GM18868 (cell line): Measurements from ENCODE around the gene CD177.
"Not testable (repeated sequence)": the region's sequence is repeated elsewhere in the genome, so short reads cannot be mapped to it uniquely, and the experiment has no call there.

ENCODE experiments used
- ATAC-seq: cut with Tn5 transposase; IDR thresholded peaks from one replicate; pipeline ENCODE4 v1.9.1; 2021; ENCODE audit warnings: mild to moderate bottlenecking, moderate library complexity; ENCODE audit not compliant: unreplicated experiment

The CD177 gene

GRCh38 chr19:43353606-43354304 is at the start of gene CD177:
Gene CD177, plus strand, starts transcription at chr19:43353686. Its CDS starts 29 bp downstream, at chr19:43353715.
- ATAC-seq = no peak

GRCh38 chr19:43305642-43306041 is 47.8 kb upstream of the CD177 start:
- no peak for ATAC-seq

GRCh38 chr19:43306097-43306496 is 47.4 kb upstream of the CD177 start:
- no peak for ATAC-seq

GRCh38 chr19:43308244-43308815 is 45.2 kb upstream of the CD177 start:
- ATAC-seq = no peak

GRCh38 chr19:43309466-43309865 is 44.0 kb upstream of the CD177 start:
- ATAC-seq = no peak

- no peak for ATAC-seq
Measured at GRCh38 chr19:43310221-43310620, 43.3 kb upstream of the CD177 start.

GRCh38 chr19:43311256-43311655 is 42.2 kb upstream of the CD177 start:
- no peak for ATAC-seq

- ATAC-seq = no peak
Measured at GRCh38 chr19:43311706-43312105, 41.8 kb upstream of the CD177 start.

- no peak for ATAC-seq
Measured at GRCh38 chr19:43313711-43314495, 39.6 kb upstream of the CD177 start.

- no peak for ATAC-seq
Measured at GRCh38 chr19:43315851-43316250, 37.6 kb upstream of the CD177 start.

- ATAC-seq = no peak
Measured at GRCh38 chr19:43316591-43317319, 36.7 kb upstream of the CD177 start.

GRCh38 chr19:43318203-43318602 is 35.3 kb upstream of the CD177 start:
- ATAC-seq = no peak

- no peak for ATAC-seq
Measured at GRCh38 chr19:43318796-43319314, 34.6 kb upstream of the CD177 start.

GRCh38 chr19:43320546-43320945 is 32.9 kb upstream of the CD177 start:
- ATAC-seq = no peak

GRCh38 chr19:43326761-43327160 is 26.7 kb upstream of the CD177 start:
- ATAC-seq = not testable (repeated sequence)

GRCh38 chr19:43328561-43328960 is 24.9 kb upstream of the CD177 start:
- ATAC-seq = not testable (repeated sequence)

- not testable (repeated sequence) for ATAC-seq
Measured at GRCh38 chr19:43329049-43329448, 24.4 kb upstream of the CD177 start.

- no peak for ATAC-seq
Measured at GRCh38 chr19:43329989-43330388, 23.5 kb upstream of the CD177 start.

- no peak for ATAC-seq
Measured at GRCh38 chr19:43330726-43331434, 22.6 kb upstream of the CD177 start.

GRCh38 chr19:43331435-43332010 is 22.0 kb upstream of the CD177 start:
- no peak for ATAC-seq
